Measurements from ENCODE around the gene ADPRM. TPM values are rescaled to one million over a fixed set of nuclear protein-coding genes. Genes with fewer than 3 reads are reported as not detected.
"Not testable (repeated sequence)": the region's sequence is repeated elsewhere in the genome, so short reads cannot be mapped to it uniquely, and the experiment has no call there.

Gene ADPRM
- total and polyA plus RNA-seq, 8 donors = 0.87 to 24.4 (median 11.0) TPM; not detected in 1

GRCh38 chr17:10729334-10730193 is 32.2 kb downstream of the ADPRM start, which contains the start of gene TMEM220:
TSS of gene TMEM220 (minus strand) at chr17:10730023. CDS start at chr17:10729851, 172 bp downstream.
- peaks cover 7 to 28% (median 22%) of the 10 kb centered on the region in 4 donors for H3K36me3 ChIP-seq
- H3K4me1 ChIP-seq = peaks cover 0 to 32% (median 14%) of the 10 kb centered on the region in 4 donors
- WGBS, 5 donors = 1 to 5% (median 3%) methylated on average over 51 to 79 of the region's 79 CpGs
- peak within 1 kb of the TSS; percentile 92 to 98 (median 95) for H3K27ac ChIP-seq
- TF ChIP-seq POLR2AphosphoS5 (IDR thresholded peaks at IDR 0.05) (peak; percentile 4 to 86 (median 84)), EP300 (IDR thresholded peaks at IDR 0.05) (no peak)
- peak; percentile 82 to 94 for DNase-seq
- H3K27me3 ChIP-seq = peaks cover 0 to 7% (median 0%) of the 10 kb centered on the region in 3 donors
- intact Hi-C loops (cut with DNase I; ENCODE audit: low total_unique reads) = no loop called here
- no peaks in the 10 kb centered on the region for H3K9me3 ChIP-seq
- H3K4me3 ChIP-seq = peak within 1 kb of the TSS; percentile 61 to 78 (median 69)

GRCh38 chr17:10730247-10730646 is 32.9 kb downstream of the ADPRM start:
- peak overlapping the region; percentile 61 to 78 (median 69) for H3K4me3 ChIP-seq
- H3K27me3 ChIP-seq; intact Hi-C loops (cut with DNase I; ENCODE audit: low total_unique reads); DNase-seq; H3K9me3 ChIP-seq: not testable (repeated sequence)
- WGBS, 5 donors = 5 to 11% (median 8%) methylated on average over 15 of the region's 15 CpGs
- H3K36me3 ChIP-seq = peaks cover 0 to 22% (median 16%) of the 10 kb centered on the region in 4 donors
- H3K4me1 ChIP-seq = peaks cover 0 to 30% (median 14%) of the 10 kb centered on the region in 4 donors
- H3K27ac ChIP-seq = peak overlapping the region; percentile 92 to 98 (median 95)

GRCh38 chr17:10731408-10731879 is 34.0 kb downstream of the ADPRM start:
- intact Hi-C loops (cut with DNase I; ENCODE audit: low total_unique reads) = no loop called here

GRCh38 chr17:10732121-10732520 is 34.7 kb downstream of the ADPRM start:
- H3K36me3 ChIP-seq; intact Hi-C loops (cut with DNase I; ENCODE audit: low total_unique reads); H3K4me3 ChIP-seq; H3K9me3 ChIP-seq; H3K27me3 ChIP-seq; DNase-seq: not testable (repeated sequence)
- WGBS, 5 donors = 77 to 93% (median 87%) methylated on average over 6 of the region's 6 CpGs
- peak overlapping the region in 1 of 5 donors; percentile 94 for H3K27ac ChIP-seq
- H3K4me1 ChIP-seq = peaks cover 0 to 36% (median 20%) of the 10 kb centered on the region in 4 donors

More at GRCh38 chr17:10731408-10731879, 34.0 kb downstream of the ADPRM start:
- peak overlapping the region; percentile 66 to 96 (median 94) for H3K27ac ChIP-seq
- H3K9me3 ChIP-seq = no peaks in the 10 kb centered on the region
- peaks cover 0 to 7% (median 0%) of the 10 kb centered on the region in 3 donors for H3K27me3 ChIP-seq
- H3K4me1 ChIP-seq = peaks cover 0 to 30% (median 14%) of the 10 kb centered on the region in 4 donors
- no peak for DNase-seq
- no peak for TF ChIP-seq POLR2AphosphoS5 (IDR thresholded peaks at IDR 0.05)
- no peak for TF ChIP-seq POLR2A (IDR thresholded peaks at IDR 0.05)
- TF ChIP-seq EP300 (IDR thresholded peaks at IDR 0.05) = no peak
- no peak for TF ChIP-seq CTCF (IDR thresholded peaks at IDR 0.05)
- H3K36me3 ChIP-seq = peaks cover 0 to 10% (median 4%) of the 10 kb centered on the region in 4 donors
- WGBS, 5 donors = 61 to 80% (median 72%) methylated on average over 6 of the region's 6 CpGs
- H3K4me3 ChIP-seq = peak overlapping the region in 3 of 4 donors; percentile 61 to 78 (median 64)

GRCh38 chr17:10733666-10734065 is 36.3 kb downstream of the ADPRM start:
- H3K4me1 ChIP-seq = peaks cover 13 to 47% (median 31%) of the 10 kb centered on the region in 4 donors
- TF ChIP-seq POLR2A (IDR thresholded peaks at IDR 0.05) (no peak), CTCF (IDR thresholded peaks at IDR 0.05) (no peak), POLR2AphosphoS5 (IDR thresholded peaks at IDR 0.05) (no peak), EP300 (IDR thresholded peaks at IDR 0.05) (no peak)
- 68 to 81% (median 72%) methylated on average over 3 of the region's 3 CpGs for WGBS, 5 donors
- no peaks in the 10 kb centered on the region for H3K36me3 ChIP-seq
- DNase-seq = no peak
- intact Hi-C loops (cut with DNase I; ENCODE audit: low total_unique reads) = no loop called here
- H3K27me3 ChIP-seq = peaks cover 0 to 7% (median 0%) of the 10 kb centered on the region in 3 donors
- H3K4me3 ChIP-seq = no peak overlapping the region
- H3K9me3 ChIP-seq = no peaks in the 10 kb centered on the region
- no peak overlapping the region for H3K27ac ChIP-seq

Measured in stomach (tissue), 9 donors.